ENCODE results near the gene KAT14. TPM values are rescaled to one million over a fixed set of nuclear protein-coding genes. Genes with fewer than 3 reads are reported as not detected.

KAT14 gene
- total RNA-seq, 1 donor from 2014 or later = 8.4 TPM

DNA sequence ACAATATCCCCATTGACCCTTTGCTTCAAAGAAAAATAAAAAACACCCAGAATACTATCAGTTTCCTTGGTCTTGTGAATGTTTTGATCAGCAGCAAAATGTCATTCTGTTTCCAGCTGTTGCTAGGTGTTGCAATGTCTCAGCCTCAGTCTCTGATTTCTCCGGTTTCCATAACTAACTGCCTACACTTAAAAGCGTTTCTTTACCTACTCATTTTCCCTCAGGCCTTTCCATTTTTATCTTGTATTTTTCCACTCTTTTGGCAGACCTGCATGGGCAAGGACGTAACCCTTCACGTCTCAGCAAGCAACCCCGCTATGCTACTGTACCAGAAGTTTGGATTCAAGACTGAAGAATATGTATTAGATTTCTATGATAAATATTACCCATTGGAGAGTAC is 49.4 kb downstream of the KAT14 start:
- peaks cover 18% of the 10 kb centered on the region for H3K36me3 ChIP-seq (ENCODE audit: insufficient read depth, low read length)
- FAIRE-seq = no peak

GRCh38 chr20:18188434-18188833 is 50.8 kb downstream of the KAT14 start:
- no peak overlapping the region for H3K4me3 ChIP-seq (ENCODE audit: insufficient read depth, low read depth, low read length)
- H3K4me3 Mint-ChIP-seq (ENCODE audit: unreplicated experiment) = no peak overlapping the region
- H3K27ac Mint-ChIP-seq (ENCODE audit: unreplicated experiment) = peak overlapping the region; percentile 5
- no peaks in the 10 kb centered on the region for H3K27me3 Mint-ChIP-seq (ENCODE audit: low read depth, unreplicated experiment)
- no peaks in the 10 kb centered on the region for H4K20me1 ChIP-seq (ENCODE audit: insufficient read depth, low read length)
- peaks cover 12% of the 10 kb centered on the region for H3K36me3 Mint-ChIP-seq (ENCODE audit: low read depth, unreplicated experiment)
- H3K27me3 ChIP-seq (ENCODE audit: insufficient read depth, low read length) = no peaks in the 10 kb centered on the region
- no peaks in the 10 kb centered on the region for H3K9me3 ChIP-seq (ENCODE audit: insufficient read depth, low read depth, low read length)
- no peak overlapping the region for H3K9ac ChIP-seq (ENCODE audit: low read length)
- FAIRE-seq (no peak), DNase-seq (ENCODE audit: low read depth) (peak; percentile 14)
- H3K36me3 ChIP-seq (ENCODE audit: insufficient read depth, low read length) = peaks cover 18% of the 10 kb centered on the region
- H3K9me3 Mint-ChIP-seq (ENCODE audit: unreplicated experiment) = no peaks in the 10 kb centered on the region
- H3K79me2 ChIP-seq (ENCODE audit: insufficient read depth, low read length) = no peaks in the 10 kb centered on the region
- no peak overlapping the region for H2AFZ ChIP-seq (ENCODE audit: low read depth, low read length)
- no peak for TF ChIP-seq EZH2 (IDR thresholded peaks at IDR 0.05; ENCODE audit: insufficient read depth, low read length)
- no peak for TF ChIP-seq CTCF (IDR thresholded peaks at IDR 0.05; ENCODE audit: insufficient read depth, low read depth, low read length)
- no peak overlapping the region for H3K27ac ChIP-seq (ENCODE audit: low read depth, low read length)
- no peak overlapping the region for H3K4me2 ChIP-seq (ENCODE audit: low read length)
- no peaks in the 10 kb centered on the region for H3K4me1 ChIP-seq (ENCODE audit: insufficient read depth, low read length)
- no peaks in the 10 kb centered on the region for H3K4me1 Mint-ChIP-seq (ENCODE audit: low read depth, unreplicated experiment)

More for the DNA sequence above, 49.4 kb downstream of the KAT14 start:
- no peaks in the 10 kb centered on the region for H4K20me1 ChIP-seq (ENCODE audit: insufficient read depth, low read length)
- H3K27ac ChIP-seq (ENCODE audit: low read depth, low read length) = no peak overlapping the region
- TF ChIP-seq CTCF (IDR thresholded peaks at IDR 0.05; ENCODE audit: insufficient read depth, low read depth, low read length) (no peak), EZH2 (IDR thresholded peaks at IDR 0.05; ENCODE audit: insufficient read depth, low read length) (no peak)
- no peak overlapping the region for H3K4me2 ChIP-seq (ENCODE audit: low read length)
- H3K27me3 Mint-ChIP-seq (ENCODE audit: low read depth, unreplicated experiment) = no peaks in the 10 kb centered on the region
- peaks cover 17% of the 10 kb centered on the region for H3K36me3 Mint-ChIP-seq (ENCODE audit: low read depth, unreplicated experiment)
- no peaks in the 10 kb centered on the region for H3K27me3 ChIP-seq (ENCODE audit: insufficient read depth, low read length)
- no peaks in the 10 kb centered on the region for H3K79me2 ChIP-seq (ENCODE audit: insufficient read depth, low read length)
- H3K4me3 Mint-ChIP-seq (ENCODE audit: unreplicated experiment) = no peak overlapping the region
- no peaks in the 10 kb centered on the region for H3K9me3 Mint-ChIP-seq (ENCODE audit: unreplicated experiment)
- H3K9me3 ChIP-seq (ENCODE audit: insufficient read depth, low read depth, low read length) = no peaks in the 10 kb centered on the region
- H3K27ac Mint-ChIP-seq (ENCODE audit: unreplicated experiment) = no peak overlapping the region
- H3K4me1 Mint-ChIP-seq (ENCODE audit: low read depth, unreplicated experiment) = no peaks in the 10 kb centered on the region
- no peaks in the 10 kb centered on the region for H3K4me1 ChIP-seq (ENCODE audit: insufficient read depth, low read length)
- no peak overlapping the region for H3K9ac ChIP-seq (ENCODE audit: low read length)
- H2AFZ ChIP-seq (ENCODE audit: low read depth, low read length) = no peak overlapping the region
- H3K4me3 ChIP-seq (ENCODE audit: insufficient read depth, low read depth, low read length) = no peak overlapping the region
- DNase-seq (ENCODE audit: low read depth) = no peak

GRCh38 chr20:18190338-18191233 is 52.9 kb downstream of the KAT14 start:
- Histone ChIP-seq H2AFZ (ENCODE audit: low read depth, low read length) (no peak overlapping the region), H3K4me3 (ENCODE audit: insufficient read depth, low read depth, low read length) (no peak overlapping the region), H4K20me1 (ENCODE audit: insufficient read depth, low read length) (no peaks in the 10 kb centered on the region), H3K4me2 (ENCODE audit: low read length) (no peak overlapping the region), H3K27ac (ENCODE audit: low read depth, low read length) (no peak overlapping the region), H3K27me3 (ENCODE audit: insufficient read depth, low read length) (no peaks in the 10 kb centered on the region), H3K79me2 (ENCODE audit: insufficient read depth, low read length) (no peaks in the 10 kb centered on the region), H3K9me3 (ENCODE audit: insufficient read depth, low read depth, low read length) (no peaks in the 10 kb centered on the region), H3K4me1 (ENCODE audit: insufficient read depth, low read length) (no peaks in the 10 kb centered on the region), H3K9ac (ENCODE audit: low read length) (no peak overlapping the region), H3K36me3 (ENCODE audit: insufficient read depth, low read length) (peaks cover 6% of the 10 kb centered on the region)
- peaks cover 4% of the 10 kb centered on the region for H3K9me3 Mint-ChIP-seq (ENCODE audit: unreplicated experiment)
- TF ChIP-seq CTCF (IDR thresholded peaks at IDR 0.05; ENCODE audit: insufficient read depth, low read depth, low read length) (no peak), EZH2 (IDR thresholded peaks at IDR 0.05; ENCODE audit: insufficient read depth, low read length) (no peak)
- H3K27ac Mint-ChIP-seq (ENCODE audit: unreplicated experiment) = no peak overlapping the region
- peaks cover 15% of the 10 kb centered on the region for H3K36me3 Mint-ChIP-seq (ENCODE audit: low read depth, unreplicated experiment)
- no peaks in the 10 kb centered on the region for H3K4me1 Mint-ChIP-seq (ENCODE audit: low read depth, unreplicated experiment)
- DNase-seq (ENCODE audit: low read depth) = no peak
- FAIRE-seq = no peak
- no peak overlapping the region for H3K4me3 Mint-ChIP-seq (ENCODE audit: unreplicated experiment)
- H3K27me3 Mint-ChIP-seq (ENCODE audit: low read depth, unreplicated experiment) = no peaks in the 10 kb centered on the region

Measured in astrocyte (in vitro differentiated cells and primary cell).